K562 (cell line): ENCODE data around the gene ARMH1. TPM values are rescaled to one million over a fixed set of nuclear protein-coding genes. Genes with fewer than 3 reads are reported as not detected.

Source experiments
- ATAC-seq: fragments of 200-7000 bp; cut with Tn5 transposase; 3 replicates; pipeline ENCODE4 v1.9.1; 2020; ENCODE audit warnings: moderate library complexity
- BruUV-seq: library from RNA; stranded (reverse); fragments of 400-500 nt; replicated peaks from 2 replicates; lab custom pipeline; 2021; lab: Mats Ljungman, UMichigan
- CTCF ChIA-PET: fragments of 300-600 bp; formaldehyde crosslinking; extraction: SDS; loops from one replicate; lab custom pipeline; 2021; ENCODE audit warnings: low intra/inter-chr PET ratio; lab: Yijun Ruan, JAX
- POLR2A ChIA-PET: fragments of 300-600, 350-650 bp; sonication (Branson Sonifier 250); formaldehyde crosslinking; extraction: SDS; loops from one replicate; lab custom pipeline; 2021; ENCODE audit warnings: antibody characterized with exemption, inconsistent platforms; lab: Yijun Ruan, JAX
- DNase-seq, 4 experiments: peaks; one replicate each; pipeline versions ENCODE4 v3.0.0 to v3.0.0-alpha.2; 2011 to 2018; ENCODE audit warnings: low spot score in 3 of 4, mixed read lengths in 3 of 4; ENCODE audit errors: extremely low read depth in 1 of 4
- FAIRE-seq: peaks from 2 replicates; lab custom pipeline; 2011; peaks lifted over from hg19 to GRCh38; lab: Jason Lieb, UNC
- H2AFZ ChIP-seq: 2 replicates; pipeline ENCODE4 v1.6.0; 2011; ENCODE audit warnings: low read depth, low read length, control low read depth, inconsistent platforms
- H3K27ac ChIP-seq: fragments of 200-600 bp; 3 replicates; pipeline ENCODE4 v1.8.0; 2011; ENCODE audit warnings: low read depth, mild to moderate bottlenecking, control low read depth, inconsistent platforms, low read length, moderate library complexity, mixed read lengths; ENCODE audit errors: extremely low read depth
- H3K27me3 ChIP-seq, 2 experiments: fragments of 300-600 bp in 1 of 2; 2 replicates in 1 of 2; 3 replicates in 1 of 2; pipeline versions ENCODE4 v1.6.0 to v1.8.0; 2011; ENCODE audit warnings: inconsistent platforms in 2 of 2, low read length in 2 of 2, mild to moderate bottlenecking in 1 of 2, mixed read lengths in 1 of 2, moderate library complexity in 1 of 2; ENCODE audit not compliant: control insufficient read depth in 2 of 2, insufficient read depth in 2 of 2
- H3K36me3 ChIP-seq: fragments of 300-600 bp; 3 replicates; pipeline ENCODE4 v1.8.0; 2011; ENCODE audit warnings: mild to moderate bottlenecking, low read length, inconsistent platforms; ENCODE audit not compliant: control insufficient read depth, insufficient read depth
- H3K4me1 ChIP-seq, 2 experiments: fragments of 200-600 bp in 1 of 2; replicated peaks in 1 of 2; 2 replicates in 1 of 2; 3 replicates in 1 of 2; pipeline versions ENCODE4 v1.5.1 to v1.8.0; 2011; ENCODE audit warnings: inconsistent platforms in 2 of 2, low read length in 2 of 2, mild to moderate bottlenecking in 1 of 2, mixed read lengths in 1 of 2, moderate library complexity in 1 of 2; ENCODE audit not compliant: control insufficient read depth in 2 of 2, insufficient read depth in 2 of 2
- H3K4me2 ChIP-seq: 2 replicates; pipeline ENCODE4 v1.6.1; 2011; ENCODE audit warnings: low read length, control low read depth, inconsistent platforms, mixed read lengths; ENCODE audit not compliant: insufficient read depth
- H3K4me3 ChIP-seq: fragments of 200-600 bp; sonication (generic), shearing (Covaris generic); 2 replicates; pipeline ENCODE4 v1.5.1; 2016; ENCODE audit warnings: control low read depth, inconsistent platforms
- H3K79me2 ChIP-seq: fragments of 200-600 bp; 3 replicates; pipeline ENCODE4 v1.8.0; 2011; ENCODE audit warnings: low read length, inconsistent platforms; ENCODE audit not compliant: control insufficient read depth, insufficient read depth
- H3K9ac ChIP-seq, 2 experiments: 2 replicates each; pipeline versions ENCODE4 v1.6.0 to v1.6.1; 2011; ENCODE audit warnings: low read depth in 2 of 2, low read length in 2 of 2, control low read depth in 1 of 2, inconsistent platforms in 1 of 2, mild to moderate bottlenecking in 1 of 2, mixed read lengths in 1 of 2; ENCODE audit not compliant: insufficient read depth in 1 of 2
- H3K9me1 ChIP-seq: one replicate; pipeline ENCODE4 v1.6.0; 2011; ENCODE audit warnings: inconsistent platforms, mild to moderate bottlenecking, low read length, moderate library complexity; ENCODE audit not compliant: control insufficient read depth, insufficient read depth
- H3K9me3 ChIP-seq: replicated peaks from 2 replicates; pipeline ENCODE4 v1.5.1; 2011; ENCODE audit warnings: low read depth, low read length, inconsistent platforms; ENCODE audit not compliant: control insufficient read depth, insufficient read depth
- H4K20me1 ChIP-seq: replicated peaks from 2 replicates; pipeline ENCODE4 v1.6.1; 2011; ENCODE audit warnings: low read length, inconsistent platforms, mixed read lengths; ENCODE audit not compliant: control insufficient read depth, insufficient read depth
- L3MBTL2 ChIP-seq: fragments of 450-650 bp; IDR thresholded peaks from 2 replicates; pipeline ENCODE4 v1.6.1; 2016; ENCODE audit warnings: mild to moderate bottlenecking, moderate library complexity
- NR1H2 ChIP-seq: sonication (generic); formaldehyde crosslinking; IDR thresholded peaks from 2 replicates; pipeline ENCODE4 v1.4.0; 2020; ENCODE audit warnings: mild to moderate bottlenecking, missing genetic modification reagents
- TEAD4 ChIP-seq, 2 experiments: sonication (generic) in 1 of 2; formaldehyde crosslinking in 1 of 2; IDR thresholded peaks; 2 replicates each; pipeline versions ENCODE4 v1.6.1 to v1.8.0; 2012 to 2022; ENCODE audit warnings: borderline replicate concordance in 1 of 2, inconsistent platforms in 1 of 2, low read length in 1 of 2, mild to moderate bottlenecking in 1 of 2, missing genetic modification reagents in 1 of 2
- ZBTB12 ChIP-seq: fragments of 250-450 bp; sonication (Bioruptor Pico); IDR thresholded peaks from 2 replicates; pipeline ENCODE4 v1.4.0; 2020
- ZNF316 ChIP-seq: fragments of 450-650 bp; IDR thresholded peaks from 2 replicates; pipeline ENCODE4 v1.6.1; 2016
- WGBS: fragments of 100-300 bp; shearing (Covaris generic); methylation state at CpG from one replicate; pipeline ENCODE4 v1.1.6; 2016; ENCODE audit warnings: low coverage, mixed read lengths; ENCODE audit not compliant: insufficient coverage; ENCODE audit errors: missing lambda C conversion rate; 5-methylcytosine and 5-hydroxymethylcytosine counted together
- in situ Hi-C: fragments of 300-500 bp; cut with MboI; formaldehyde crosslinking; loops from 4 replicates; pipeline ENCODE4 v1.15.0; 2018; ENCODE audit warnings: inconsistent platforms, mixed read lengths
- intact Hi-C: fragments of 100-400 bp; cut with micrococcal nuclease; formaldehyde crosslinking; loops from 2 replicates; pipeline ENCODE4 v1.14.2; 2022
- polyA plus RNA-seq, 8 experiments: library from polyadenylated mRNA; depleted of rRNA in 4 of 8; stranded (reverse) in 5 of 8; unstranded in 3 of 8; fragments of >200 nt; fragmentation: Nextera tagmentation in 2 of 8; fragmentation: Illumina TruSeq in 1 of 8; extraction: Ambion mirVana in 2 of 8; extraction: Trizol in 1 of 8; gene quantifications; 2 replicates each; pipeline versions ENCODE4 v1.2.1 to v1.2.3, GENCODE V29; 2011 to 2014; ENCODE audit warnings: inconsistent platforms in 1 of 8, missing spikeins in 1 of 8
- total RNA-seq, 7 experiments: library from RNA; depleted of rRNA in 6 of 7; stranded (reverse); fragments of >200 nt in 6 of 7; fragmentation: Illumina TruSeq in 2 of 7; extraction: Trizol in 2 of 7; gene quantifications; 2 replicates each; pipeline versions ENCODE4 v1.2.1 to v1.2.3, GENCODE V29; 2011 to 2021; ENCODE audit warnings: low replicate concordance in 1 of 7

Gene ARMH1
- total and polyA plus RNA-seq, 9 of the 15 experiments (the other 6 are each of a cell fraction or from before 2014, with no cell fraction given) = 0.41 TPM; not detected in 8

GRCh38 chr1:44654621-44655187 is 19.8 kb upstream of the ARMH1 start:
- Histone ChIP-seq H4K20me1 (peaks cover 10% of the 10 kb centered on the region; the same call in 1 of the 2 replicates), H3K36me3 (peaks cover 18% of the 10 kb centered on the region; the same call in 2 of the 3 replicates), H3K79me2 (no peaks in the 10 kb centered on the region), H3K4me2 (no peak overlapping the region), H3K27me3 (peaks cover 0 to 8% of the 10 kb centered on the region in 2 experiments; a peak in 1 of 5 replicates), H3K4me1 (peaks cover 0 to 17% of the 10 kb centered on the region in 2 experiments; a peak in 2 of 5 replicates), H3K27ac (no peak overlapping the region), H3K9me3 (no peaks in the 10 kb centered on the region), H2AFZ (no peak overlapping the region), H3K9ac (peak overlapping the region in 1 of 2 experiments; percentile 10; a peak in 1 of 4 replicates), H3K4me3 (no peak overlapping the region), H3K9me1 (no peaks in the 10 kb centered on the region)
- DNase-seq = no peak
- FAIRE-seq = no peak
- BruUV-seq = no TSS peak
- CTCF ChIA-PET = interaction anchor here (0.6 kb wide), 1 partner anchor 437 kb away, joined by 3 read pairs; no protein-coding TSS in a partner anchor
- 55% methylated on average over 35 of the region's 35 CpGs for WGBS
- ATAC-seq = no peak
- in situ Hi-C loops (loop anchor here (5.0 kb wide), 2 partner anchors 47 to 282 kb away; no protein-coding TSS in a partner anchor), intact Hi-C loops (loop anchor here (5.0 to 10.0 kb wide), 2 partner anchors 53 to 440 kb away; partner anchors contain the start of gene DMAP1)
- no peak for TF ChIP-seq ZNF316
- TF ChIP-seq ZBTB12 (CRISPR knock-in tag) = no peak
- TF ChIP-seq TEAD4 (IDR thresholded peaks at IDR 0.05; ENCODE audit: low read length) = no peak
- no peak for TF ChIP-seq TEAD4 (CRISPR knock-in tag; IDR thresholded peaks at IDR 0.05; ENCODE audit: borderline replicate concordance)
- TF ChIP-seq NR1H2 (CRISPR knock-in tag) = no peak
- no peak for TF ChIP-seq L3MBTL2
- TF ChIP-seq, all 486 proteins: peak for 0
- POLR2A ChIA-PET = no interaction called here
